H1 (cell line): ENCODE data around the gene VPS37C. TPM values are rescaled to one million over a fixed set of nuclear protein-coding genes. Genes with fewer than 3 reads are reported as not detected.

Experiments
- CTCF ChIA-PET: fragments of 300-600 bp; sonication (Branson Sonifier 250); formaldehyde crosslinking; loops from one replicate; lab custom pipeline; 2021; ENCODE audit not compliant: partially characterized antibody; lab: Charles Lee
- POLR2A ChIA-PET: fragments of 300-600 bp; sonication (Branson Sonifier 250); formaldehyde crosslinking; loops from one replicate; lab custom pipeline; 2021; ENCODE audit warnings: inconsistent platforms; ENCODE audit not compliant: partially characterized antibody; lab: Charles Lee
- DNase-seq, 2 experiments: peaks; one replicate each; pipeline versions ENCODE4 v3.0.0 to v3.0.0-alpha.2; 2010 to 2022; ENCODE audit warnings: low spot score in 2 of 2, low read depth in 1 of 2, mixed read lengths in 1 of 2
- FAIRE-seq: peaks from 2 replicates; lab custom pipeline; 2011; peaks lifted over from hg19 to GRCh38; lab: Jason Lieb, UNC
- H2AFZ ChIP-seq: 2 replicates; pipeline ENCODE4 v1.8.1; 2012; ENCODE audit warnings: low read length, inconsistent platforms
- H2AK5ac ChIP-seq: 2 replicates; pipeline ENCODE4 v1.6.1; 2013; ENCODE audit warnings: low read depth, low read length
- H2BK120ac ChIP-seq: replicated peaks from 2 replicates; pipeline ENCODE3; 2013; ENCODE audit warnings: low read depth, low read length, inconsistent platforms
- H2BK12ac ChIP-seq: 2 replicates; pipeline ENCODE4 v1.6.1; 2013; ENCODE audit warnings: low read depth, low read length
- H2BK15ac ChIP-seq: 2 replicates; pipeline ENCODE4 v1.6.1; 2013; ENCODE audit warnings: low read length
- H2BK20ac ChIP-seq: 2 replicates; pipeline ENCODE4 v1.6.1; 2013; ENCODE audit warnings: low read length
- H2BK5ac ChIP-seq: 2 replicates; pipeline ENCODE4 v1.6.1; 2013; ENCODE audit warnings: low read depth, low read length
- H3K14ac ChIP-seq: 2 replicates; pipeline ENCODE4 v1.6.1; 2013; ENCODE audit warnings: inconsistent platforms; ENCODE audit not compliant: insufficient read length
- H3K18ac ChIP-seq: 2 replicates; pipeline ENCODE4 v1.6.1; 2013; ENCODE audit warnings: low read length; ENCODE audit errors: extremely low read depth
- H3K23ac ChIP-seq: 2 replicates; pipeline ENCODE4 v1.6.1; 2013; ENCODE audit warnings: inconsistent platforms; ENCODE audit not compliant: insufficient read length
- H3K23me2 ChIP-seq: 2 replicates; pipeline ENCODE4 v1.6.1; 2013; ENCODE audit warnings: low read depth, low read length
- H3K27ac ChIP-seq: 2 replicates; pipeline ENCODE4 v1.6.1; 2011; ENCODE audit warnings: low read depth, low read length, inconsistent platforms
- H3K27me3 ChIP-seq, 4 experiments: replicated peaks in 1 of 4; 1 replicate in 1 of 4; 2 replicates in 3 of 4; pipeline versions ENCODE4 v1.6.1 to v1.8.1; 2011 to 2013; ENCODE audit warnings: low read length in 3 of 4, mild to moderate bottlenecking in 3 of 4, inconsistent platforms in 2 of 4, mixed read lengths in 2 of 4, moderate library complexity in 1 of 4; ENCODE audit not compliant: control insufficient read depth in 3 of 4, insufficient read depth in 3 of 4; ENCODE audit errors: extremely low read depth in 1 of 4
- H3K36me3 ChIP-seq, 4 experiments: 2 replicates each; pipeline versions ENCODE4 v1.6.1 to v1.8.1; 2011 to 2013; ENCODE audit warnings: mild to moderate bottlenecking in 4 of 4, low read length in 3 of 4, moderate library complexity in 2 of 4, control low read depth in 1 of 4, inconsistent platforms in 1 of 4; ENCODE audit not compliant: insufficient read depth in 4 of 4, control insufficient read depth in 2 of 4
- H3K4ac ChIP-seq: replicated peaks from 2 replicates; pipeline ENCODE3; 2013; ENCODE audit warnings: low read length, low read depth, mixed read lengths, inconsistent platforms; ENCODE audit not compliant: insufficient read length
- H3K4me1 ChIP-seq, 4 experiments: replicated peaks in 1 of 4; 1 replicate in 1 of 4; 2 replicates in 3 of 4; pipeline versions ENCODE4 v1.6.1 to v1.8.1; 2011 to 2013; ENCODE audit warnings: low read length in 3 of 4, inconsistent platforms in 2 of 4, mixed read lengths in 1 of 4; ENCODE audit not compliant: insufficient read depth in 4 of 4, control insufficient read depth in 3 of 4
- H3K4me2 ChIP-seq, 2 experiments: 2 replicates each; pipeline versions ENCODE4 v1.6.1 to v1.8.1; 2011 to 2013; ENCODE audit warnings: low read depth in 2 of 2, low read length in 2 of 2, control low read depth in 1 of 2, inconsistent platforms in 1 of 2, mild to moderate bottlenecking in 1 of 2; ENCODE audit not compliant: insufficient read depth in 1 of 2
- H3K4me3 ChIP-seq, 4 experiments: fragments of 200-600, 300-600 bp in 1 of 4; sonication (generic), shearing (Covaris generic), sonication (Bioruptor Twin) in 1 of 4; 2 replicates each; pipeline versions ENCODE4 v1.5.1 to v1.8.1; 2011 to 2016; ENCODE audit warnings: low read length in 4 of 4, low read depth in 3 of 4, control low read depth in 2 of 4, inconsistent platforms in 2 of 4, mild to moderate bottlenecking in 2 of 4, mixed read lengths in 1 of 4, moderate library complexity in 1 of 4; ENCODE audit not compliant: insufficient read depth in 2 of 4; ENCODE audit errors: extremely low read depth in 1 of 4
- H3K56ac ChIP-seq: replicated peaks from 2 replicates; pipeline ENCODE3; 2013; ENCODE audit warnings: low read depth, mild to moderate bottlenecking, mixed read lengths, low read length, inconsistent platforms; ENCODE audit not compliant: insufficient read length
- H3K79me1 ChIP-seq: 2 replicates; pipeline ENCODE4 v1.6.1; 2013; ENCODE audit warnings: low read depth, low read length, control low read depth
- H3K79me2 ChIP-seq, 2 experiments: 2 replicates each; pipeline versions ENCODE4 v1.6.1 to v1.8.1; 2012 to 2013; ENCODE audit warnings: low read length in 2 of 2, mild to moderate bottlenecking in 2 of 2, inconsistent platforms in 1 of 2; ENCODE audit not compliant: insufficient read depth in 2 of 2, control insufficient read depth in 1 of 2
- H3K9ac ChIP-seq, 4 experiments: replicated peaks in 1 of 4; 1 replicate in 1 of 4; 2 replicates in 3 of 4; pipeline versions ENCODE4 v1.6.1 to v1.8.1; 2011 to 2013; ENCODE audit warnings: low read depth in 3 of 4, low read length in 3 of 4, control low read depth in 2 of 4, mild to moderate bottlenecking in 2 of 4, moderate library complexity in 2 of 4, inconsistent platforms in 1 of 4; ENCODE audit errors: extremely low read depth in 1 of 4
- H3K9me3 ChIP-seq, 2 experiments: 2 replicates each; pipeline versions ENCODE4 v1.6.1 to v1.8.1; 2012 to 2013; ENCODE audit warnings: mild to moderate bottlenecking in 2 of 2, moderate library complexity in 2 of 2, control low read depth in 1 of 2, inconsistent platforms in 1 of 2, low read depth in 1 of 2, low read length in 1 of 2, mixed read lengths in 1 of 2; ENCODE audit not compliant: insufficient read depth in 2 of 2
- H4K20me1 ChIP-seq, 2 experiments: replicated peaks in 1 of 2; 2 replicates each; pipeline versions ENCODE3 to v1.8.1; 2011 to 2013; ENCODE audit warnings: inconsistent platforms in 2 of 2, low read length in 2 of 2, mild to moderate bottlenecking in 1 of 2; ENCODE audit not compliant: insufficient read depth in 2 of 2, control insufficient read depth in 1 of 2
- H4K5ac ChIP-seq: 2 replicates; pipeline ENCODE4 v1.6.1; 2013; ENCODE audit warnings: low read length, low read depth, mixed read lengths, inconsistent platforms; ENCODE audit not compliant: insufficient read length
- H4K8ac ChIP-seq: 2 replicates; pipeline ENCODE4 v1.8.0; 2013; ENCODE audit warnings: mild to moderate bottlenecking, moderate library complexity, low read length, inconsistent platforms; ENCODE audit not compliant: insufficient read depth; ENCODE audit errors: extremely low read depth
- H4K91ac ChIP-seq: replicated peaks from 2 replicates; pipeline ENCODE3; 2013; ENCODE audit warnings: low read length, mixed read lengths, inconsistent platforms; ENCODE audit not compliant: insufficient read length
- CREB1 ChIP-seq: IDR thresholded peaks from 2 replicates; pipeline ENCODE4 v1.6.1; 2012; ENCODE audit warnings: inconsistent platforms
- CTBP2 ChIP-seq: IDR thresholded peaks from 2 replicates; pipeline ENCODE4 v1.7.0; 2011; ENCODE audit warnings: borderline replicate concordance, mild to moderate bottlenecking, moderate library complexity, mixed read lengths, low read length; ENCODE audit not compliant: insufficient read depth, insufficient read length
- GABPA ChIP-seq: IDR thresholded peaks from 2 replicates; pipeline ENCODE4 v1.6.1; 2011; ENCODE audit warnings: mild to moderate bottlenecking, low read length, moderate library complexity, borderline replicate concordance; ENCODE audit not compliant: insufficient read depth
- JUN ChIP-seq: IDR thresholded peaks from 2 replicates; pipeline ENCODE4 v1.6.1; 2011; ENCODE audit warnings: low read depth, mild to moderate bottlenecking, improper control_type of control experiment, low read length
- KDM4A ChIP-seq: IDR thresholded peaks from one replicate; pipeline ENCODE4 v1.7.1; 2012; ENCODE audit warnings: low read depth, mild to moderate bottlenecking, moderate library complexity, low read length, inconsistent platforms; ENCODE audit not compliant: severe bottlenecking
- POLR2AphosphoS5 ChIP-seq: IDR thresholded peaks from 2 replicates; pipeline ENCODE4 v1.6.1; 2011; ENCODE audit warnings: low read depth, low read length
- RXRA ChIP-seq: IDR thresholded peaks from 2 replicates; pipeline ENCODE4 v1.6.1; 2011; ENCODE audit warnings: low read depth, mild to moderate bottlenecking, low read length, moderate library complexity; ENCODE audit not compliant: insufficient read depth
- TEAD4 ChIP-seq: IDR thresholded peaks from 2 replicates; pipeline ENCODE4 v1.6.1; 2012; ENCODE audit warnings: low read depth, low read length, inconsistent platforms, mixed read lengths
- WGBS, 2 experiments: shearing (Covaris generic) in 1 of 2; methylation state at CpG; one replicate each; pipeline versions ENCODE4 v1.1.6 to v1.1.7; 2013 to 2015; ENCODE audit warnings: low lambda C conversion rate in 2 of 2, mixed read lengths in 2 of 2, inconsistent platforms in 1 of 2, low coverage in 1 of 2, missing lambda C conversion rate in 1 of 2; ENCODE audit not compliant: insufficient replicate concordance in 2 of 2, insufficient coverage in 1 of 2, insufficient read length in 1 of 2; ENCODE audit errors: extremely low coverage in 1 of 2, missing lambda C conversion rate in 1 of 2; 5-methylcytosine and 5-hydroxymethylcytosine counted together
- polyA plus RNA-seq, 7 experiments: library from polyadenylated mRNA; depleted of rRNA in 3 of 7; stranded (reverse) in 5 of 7; unstranded in 2 of 7; fragments of >200 nt in 5 of 7; fragments of 200-250 nt in 2 of 7; gene quantifications; 1 replicate in 5 of 7; 2 replicates in 1 of 7; 4 replicates in 1 of 7; pipeline versions ENCODE4 v1.2.1 to v1.2.3, GENCODE V29; 2011 to 2013; ENCODE audit warnings: missing spikeins in 2 of 7, mixed read lengths in 2 of 7
- total RNA-seq: library from RNA; stranded (reverse); fragmentation: NEBNext Ultra II Directional; extraction: Animal tissue kit (Norgen Biotek cat#: 25700); gene quantifications from 2 replicates; pipeline ENCODE4 v1.2.1, GENCODE V29; 2021
- TF ChIP-seq, protein P1 (sequence below), 3 experiments: IDR thresholded peaks; 1 replicate in 2 of 3; 2 replicates in 1 of 3; pipeline versions ENCODE4 v1.5.1 to v1.6.1; 2011; ENCODE audit warnings: low read length in 3 of 3, mild to moderate bottlenecking in 3 of 3, inconsistent platforms in 2 of 3, low read depth in 1 of 3, moderate library complexity in 1 of 3; ENCODE audit not compliant: insufficient read depth in 1 of 3; ENCODE audit errors: control extremely low read depth in 1 of 3

Gene VPS37C
- total and polyA plus RNA-seq, 2 of the 8 experiments (the other 6 are each of a cell fraction or from before 2014, with no cell fraction given): 12.9 to 21.0 TPM

- H3K36me3 ChIP-seq: no peaks in the 10 kb centered on the region
- no peak overlapping the region for H2BK120ac ChIP-seq
- DNase-seq (no peak), FAIRE-seq (no peak)
- H3K79me1 ChIP-seq: no peaks in the 10 kb centered on the region
- H3K27me3 ChIP-seq: peaks cover 0 to 2% (median 0%) of the 10 kb centered on the region in 4 experiments; a peak in 1 of 7 replicates
- H3K23ac ChIP-seq: no peak overlapping the region
- no peak overlapping the region for H3K4me3 ChIP-seq
- H3K9me3 ChIP-seq: no peaks in the 10 kb centered on the region
- H3K27ac ChIP-seq: no peak overlapping the region; the same call in 1 of the 2 replicates
- peaks cover 7% of the 10 kb centered on the region; the same call in 1 of the 2 replicates for H3K23me2 ChIP-seq
- no peak overlapping the region for H3K18ac ChIP-seq
- 0 out of 2 replicates have a peak overlapping the region, but pooled peaks have one; percentile 78 for H2BK15ac ChIP-seq
- no peak overlapping the region for H2AFZ ChIP-seq
- H2BK12ac ChIP-seq: peak overlapping the region; percentile 45; the same call in 1 of the 2 replicates
- H4K5ac ChIP-seq: no peak overlapping the region
- CTCF ChIA-PET: interaction anchor here (0.6 to 3.8 kb wide), 5 partner anchors 10 to 354 kb away, joined by 3 to 14 read pairs (median 4); no protein-coding TSS in a partner anchor
- no peak overlapping the region for H4K8ac ChIP-seq
- H2BK20ac ChIP-seq: no peak overlapping the region
- WGBS, 2 experiments: 91% methylated on average over 7 of the region's 7 CpGs; no CpG with 5 or more reads in 1 of the 2 experiments
- no peaks in the 10 kb centered on the region; a peak in 1 of 7 replicates for H3K4me1 ChIP-seq
- peak overlapping the region; percentile 100 for H3K56ac ChIP-seq
- no peak overlapping the region for H4K91ac ChIP-seq
- H2AK5ac ChIP-seq: peak overlapping the region; percentile 48; the same call in 1 of the 2 replicates
- H3K9ac ChIP-seq: peak overlapping the region in 1 of 4 experiments; percentile 21; a peak in 1 of 7 replicates
- H4K20me1 ChIP-seq: peaks cover 0 to 3% of the 10 kb centered on the region in 2 experiments
- H3K14ac ChIP-seq: no peak overlapping the region
- no peak overlapping the region for H3K4me2 ChIP-seq
- no peaks in the 10 kb centered on the region for H3K79me2 ChIP-seq
- 0 out of 2 replicates have a peak overlapping the region, but pooled peaks have one; percentile 49 for H2BK5ac ChIP-seq
- POLR2A ChIA-PET: interaction anchor here (1.3 kb wide), 1 partner anchor 10 kb away, joined by 4 read pairs; no protein-coding TSS in a partner anchor
- H3K4ac ChIP-seq: no peak overlapping the region
- TF ChIP-seq, protein P1, sequence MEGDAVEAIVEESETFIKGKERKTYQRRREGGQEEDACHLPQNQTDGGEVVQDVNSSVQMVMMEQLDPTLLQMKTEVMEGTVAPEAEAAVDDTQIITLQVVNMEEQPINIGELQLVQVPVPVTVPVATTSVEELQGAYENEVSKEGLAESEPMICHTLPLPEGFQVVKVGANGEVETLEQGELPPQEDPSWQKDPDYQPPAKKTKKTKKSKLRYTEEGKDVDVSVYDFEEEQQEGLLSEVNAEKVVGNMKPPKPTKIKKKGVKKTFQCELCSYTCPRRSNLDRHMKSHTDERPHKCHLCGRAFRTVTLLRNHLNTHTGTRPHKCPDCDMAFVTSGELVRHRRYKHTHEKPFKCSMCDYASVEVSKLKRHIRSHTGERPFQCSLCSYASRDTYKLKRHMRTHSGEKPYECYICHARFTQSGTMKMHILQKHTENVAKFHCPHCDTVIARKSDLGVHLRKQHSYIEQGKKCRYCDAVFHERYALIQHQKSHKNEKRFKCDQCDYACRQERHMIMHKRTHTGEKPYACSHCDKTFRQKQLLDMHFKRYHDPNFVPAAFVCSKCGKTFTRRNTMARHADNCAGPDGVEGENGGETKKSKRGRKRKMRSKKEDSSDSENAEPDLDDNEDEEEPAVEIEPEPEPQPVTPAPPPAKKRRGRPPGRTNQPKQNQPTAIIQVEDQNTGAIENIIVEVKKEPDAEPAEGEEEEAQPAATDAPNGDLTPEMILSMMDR (IDR thresholded peaks at IDR 0.05; ENCODE audit: control extremely low read depth in 1 of 3, insufficient read depth in 1 of 3, low read depth in 1 of 3, low read length in 3 of 3): no peak
- TF ChIP-seq GABPA (no peak), RXRA (no peak), POLR2AphosphoS5 (no peak), KDM4A (no peak), JUN (no peak), CTBP2 (no peak), TEAD4 (no peak), CREB1 (no peak)
Observed at GRCh38 chr11:61116426-61117167, 44.6 kb downstream of the VPS37C start.
